Endometrium (tissue), 2 donors: Measurements from ENCODE around the gene WDFY2.

Experiments used
- FAIRE-seq: peaks from 2 replicates; lab custom pipeline; 2012; peaks lifted over from hg19 to GRCh38; lab: Jason Lieb, UNC
- donor health status: control.
- donor health status: control.

The WDFY2 gene

DNA sequence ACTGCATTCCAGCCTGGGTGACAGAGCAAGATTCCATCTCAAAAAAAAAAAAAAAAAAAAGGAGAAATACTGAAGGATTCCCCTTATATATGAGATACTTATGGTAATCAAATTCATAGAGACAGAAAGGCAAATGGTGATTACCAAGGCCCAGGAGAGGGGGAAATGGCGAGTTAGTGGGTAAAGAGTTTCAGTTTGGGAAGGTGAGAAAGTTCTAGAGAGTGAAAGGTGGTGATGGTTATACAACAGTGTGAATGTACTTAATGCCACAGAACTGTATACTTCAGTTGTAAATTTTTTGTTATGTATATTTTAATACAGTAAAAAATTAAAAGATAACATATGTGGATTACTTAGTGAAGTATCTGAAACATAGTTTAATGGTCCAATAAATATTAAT, 129.5 kb downstream of the WDFY2 start:
- no peak for FAIRE-seq

DNA sequence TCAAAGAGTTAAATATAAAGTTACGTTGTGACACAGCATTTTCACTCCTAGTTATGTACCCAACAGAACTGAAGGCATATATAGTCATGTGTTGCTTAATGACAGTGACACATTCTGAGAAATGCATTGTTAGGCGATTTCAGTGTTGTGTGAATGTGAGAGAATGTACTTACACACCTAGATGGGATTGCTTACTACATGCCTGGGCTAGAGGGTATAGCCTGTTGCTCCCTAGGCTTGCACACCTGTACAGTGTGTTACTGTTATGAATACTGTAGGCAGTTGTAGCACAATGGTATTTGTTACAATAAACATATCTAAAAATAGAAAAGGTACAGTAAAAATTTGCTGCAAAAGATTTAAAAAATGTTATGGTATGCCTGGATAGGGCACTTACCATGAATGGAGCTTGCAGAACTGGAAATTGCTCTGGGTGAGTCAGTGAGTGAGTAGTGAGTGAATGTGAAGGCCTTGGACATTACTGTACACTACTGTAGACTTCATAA, 130.5 kb downstream of the WDFY2 start:
- FAIRE-seq = no peak

DNA sequence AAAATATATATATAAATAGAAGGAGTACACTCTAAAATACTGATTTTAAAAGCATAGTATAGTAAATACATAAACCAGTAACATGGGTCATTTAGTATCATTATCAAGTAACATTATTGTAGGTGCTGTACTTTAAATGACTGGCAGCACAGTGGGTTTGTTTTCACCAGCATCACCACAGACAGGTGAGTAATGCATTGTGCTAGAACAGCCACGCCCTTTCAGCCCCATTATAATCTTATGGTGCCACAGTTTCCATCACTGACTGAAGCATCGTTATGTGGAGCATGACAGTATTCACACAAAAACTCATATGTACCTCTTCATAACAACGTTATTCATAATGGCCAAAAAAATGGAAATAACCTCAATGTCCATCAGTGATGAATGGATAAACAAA, 131.4 kb downstream of the WDFY2 start:
- FAIRE-seq = no peak

DNA sequence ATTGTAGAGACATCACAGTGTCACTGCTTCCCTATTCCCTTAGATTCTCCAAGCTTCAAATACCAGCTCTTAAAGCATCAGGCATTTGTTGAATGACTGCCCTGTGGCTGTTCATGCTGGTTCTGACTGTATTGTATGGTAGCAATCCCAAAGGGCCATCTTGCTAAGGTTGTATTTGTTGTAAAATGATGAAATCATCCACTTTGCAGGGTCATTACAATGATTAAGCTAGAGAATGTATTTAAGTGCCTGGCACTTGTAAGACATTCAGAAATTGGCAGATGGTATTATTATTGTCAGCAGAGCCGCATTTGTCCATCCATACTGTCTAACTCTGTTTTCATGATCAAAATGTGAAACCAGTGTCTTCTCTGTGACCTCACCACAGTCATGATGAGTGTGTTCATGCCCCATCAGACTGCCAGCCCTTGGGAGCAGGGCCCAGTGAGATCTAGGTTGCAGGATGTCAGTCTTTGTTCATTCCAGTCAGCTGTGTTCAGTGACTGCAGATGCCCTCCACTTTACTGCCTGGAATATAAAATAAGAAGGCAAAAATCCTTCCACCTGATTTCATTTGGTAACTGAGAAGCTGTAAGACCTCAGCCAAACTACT, 133.6 kb downstream of the WDFY2 start:
- no peak for FAIRE-seq

DNA sequence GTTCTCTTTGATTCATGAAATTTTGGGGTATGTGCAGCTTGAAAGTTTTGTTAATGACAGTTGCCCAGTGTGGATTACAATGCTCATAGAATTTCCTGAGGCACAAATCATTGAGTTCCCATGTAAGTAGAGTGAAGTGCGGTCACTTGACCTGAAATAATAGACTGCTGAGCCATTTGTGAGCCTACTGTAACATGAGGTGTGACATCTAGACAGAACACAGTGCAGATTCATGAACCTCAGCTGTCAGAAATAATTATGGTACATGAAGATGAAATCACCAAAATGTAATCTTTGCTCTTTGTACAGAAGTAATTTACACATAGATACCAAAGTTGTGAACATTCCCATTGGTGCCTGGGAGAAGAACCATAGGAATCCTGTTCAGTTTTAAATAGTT, 135.1 kb downstream of the WDFY2 start:
- no peak for FAIRE-seq

DNA sequence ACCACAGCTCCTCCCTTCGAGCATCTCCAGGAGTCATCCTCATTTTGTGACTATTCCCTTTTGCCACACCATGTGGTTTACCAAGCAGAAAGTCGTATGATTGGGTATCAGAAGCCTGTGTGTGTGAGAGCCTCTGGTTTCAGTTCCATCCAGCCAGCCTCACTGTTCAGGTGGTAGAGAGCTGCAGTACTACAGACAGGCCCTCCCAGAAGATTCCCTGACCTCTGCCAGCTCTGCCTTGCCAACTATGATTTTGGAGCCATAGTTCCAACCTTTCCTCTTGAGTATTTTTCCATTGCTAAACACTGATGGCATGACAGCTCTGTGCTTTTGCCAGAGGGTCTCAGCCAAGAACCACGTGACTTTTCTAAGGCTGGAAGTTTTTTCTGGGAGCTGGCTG, 137.2 kb downstream of the WDFY2 start:
- FAIRE-seq = no peak

DNA sequence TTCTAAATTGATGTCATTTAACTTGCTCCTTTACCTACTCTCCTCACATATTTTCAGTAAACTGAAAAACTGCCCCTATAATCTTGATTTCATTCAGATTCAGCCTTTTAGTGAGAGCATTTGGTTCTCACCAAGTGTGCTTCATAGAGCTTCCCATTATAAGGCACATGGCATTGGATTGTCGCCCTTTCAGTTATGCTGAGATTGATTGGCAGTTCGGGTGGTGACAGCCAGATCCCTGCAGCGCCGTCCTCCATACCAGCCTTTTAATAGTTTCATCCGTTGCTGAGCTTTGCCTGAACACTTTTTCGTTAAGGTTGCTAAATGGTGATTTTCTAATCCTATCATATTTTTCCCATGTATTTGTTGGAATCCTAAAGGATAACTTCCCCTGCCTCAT, 139.3 kb downstream of the WDFY2 start:
- FAIRE-seq = no peak

DNA sequence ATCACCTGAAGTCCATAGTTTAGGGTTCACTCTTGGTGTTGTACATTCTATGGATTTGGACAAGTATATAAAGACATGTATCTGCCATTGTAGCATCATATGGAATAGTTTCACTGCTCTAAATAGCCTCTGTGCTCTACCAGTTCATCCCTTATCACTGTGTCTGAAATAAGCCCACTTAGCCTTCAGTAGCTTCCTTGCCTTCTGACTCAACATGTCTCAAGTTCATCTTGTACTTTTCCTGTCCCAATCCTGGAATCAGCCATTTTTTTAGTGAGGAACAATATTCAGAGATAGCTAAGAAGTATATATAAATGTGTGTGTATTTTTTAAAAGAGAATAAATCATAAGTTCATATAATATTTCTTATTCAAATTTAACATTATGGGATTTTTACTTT, 140.5 kb downstream of the WDFY2 start:
- FAIRE-seq = no peak

DNA sequence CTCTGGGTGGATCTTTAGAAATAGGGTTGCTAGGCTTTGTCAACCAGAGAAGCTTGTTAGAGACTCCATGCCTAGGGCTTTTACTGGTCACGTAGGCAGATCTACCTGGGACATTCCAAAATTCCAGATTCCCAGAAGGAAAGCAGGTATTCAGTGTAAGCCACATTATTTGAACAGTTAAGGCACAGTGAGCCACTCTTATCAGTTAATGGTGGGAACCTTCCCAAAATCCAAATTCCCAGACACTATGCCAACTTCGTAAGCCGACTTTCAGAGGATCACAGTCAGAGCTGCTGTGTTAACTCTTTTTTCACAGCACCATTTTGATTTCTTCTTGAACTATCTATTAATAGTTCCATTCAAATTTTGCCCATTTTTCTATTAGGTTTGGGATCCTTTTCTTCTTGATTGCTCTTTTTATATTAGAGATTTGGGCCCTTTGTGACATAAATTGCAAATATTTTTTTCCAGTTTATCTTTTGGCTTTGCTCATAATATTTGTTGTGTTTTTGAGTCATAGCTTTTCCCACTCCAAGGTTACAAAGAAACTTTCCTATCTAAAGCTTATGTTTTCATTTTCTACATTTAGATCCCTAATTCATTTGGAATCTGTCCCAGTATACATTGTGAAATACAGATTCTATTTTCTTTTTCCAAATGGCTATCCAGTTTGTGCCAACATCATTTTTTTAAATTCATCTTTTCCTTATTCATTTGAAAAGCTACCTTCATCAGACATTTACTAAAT, 142.4 kb downstream of the WDFY2 start:
- no peak for FAIRE-seq

DNA sequence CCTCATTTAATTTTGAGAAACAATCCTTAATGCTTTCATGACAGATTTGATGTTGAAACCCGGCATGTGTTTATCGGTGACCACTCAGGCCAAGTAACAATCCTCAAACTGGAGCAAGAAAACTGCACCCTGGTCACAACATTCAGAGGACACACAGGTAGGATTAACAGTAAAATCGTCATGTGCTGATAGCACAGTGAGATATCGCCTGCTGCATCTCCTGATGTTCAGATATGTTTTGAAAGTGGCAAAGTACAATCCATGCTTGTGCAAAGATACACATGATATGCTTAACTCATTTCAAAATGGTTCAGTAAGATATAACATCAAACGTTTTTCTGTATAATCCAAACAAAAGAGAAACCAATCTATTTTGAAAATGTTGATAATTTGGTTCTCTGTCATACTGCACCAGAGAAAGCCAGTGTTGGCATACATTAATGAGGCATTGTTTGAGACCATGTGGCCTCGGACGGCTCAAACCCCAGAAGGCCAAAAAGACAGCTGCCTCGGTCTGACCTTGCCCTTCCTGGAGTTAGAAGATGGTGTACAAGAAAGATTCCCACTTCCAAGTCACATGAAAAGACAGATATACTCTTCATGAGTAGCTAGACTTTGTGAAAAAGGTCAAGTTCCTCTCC, 143.5 kb downstream of the WDFY2 start:
- FAIRE-seq = no peak

DNA sequence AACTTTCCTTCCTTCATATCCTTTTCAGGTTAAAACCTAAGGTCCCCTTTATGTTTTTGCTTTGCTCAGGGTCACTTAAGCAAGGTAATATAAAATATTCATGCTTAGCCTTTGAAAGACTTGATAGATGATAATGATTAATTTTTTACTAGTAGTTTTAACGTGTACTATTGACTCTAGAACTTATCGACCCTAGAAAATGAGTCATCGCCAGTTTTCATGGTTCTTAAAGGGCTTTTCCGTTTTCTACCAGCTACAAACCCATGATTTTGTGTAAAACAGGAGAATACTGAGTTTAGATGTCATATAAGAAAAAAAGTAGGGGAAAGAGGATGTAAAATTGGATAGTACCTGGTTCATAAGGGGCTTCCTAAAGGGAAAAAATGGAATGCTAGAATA, 144.0 kb downstream of the WDFY2 start:
- no peak for FAIRE-seq

DNA sequence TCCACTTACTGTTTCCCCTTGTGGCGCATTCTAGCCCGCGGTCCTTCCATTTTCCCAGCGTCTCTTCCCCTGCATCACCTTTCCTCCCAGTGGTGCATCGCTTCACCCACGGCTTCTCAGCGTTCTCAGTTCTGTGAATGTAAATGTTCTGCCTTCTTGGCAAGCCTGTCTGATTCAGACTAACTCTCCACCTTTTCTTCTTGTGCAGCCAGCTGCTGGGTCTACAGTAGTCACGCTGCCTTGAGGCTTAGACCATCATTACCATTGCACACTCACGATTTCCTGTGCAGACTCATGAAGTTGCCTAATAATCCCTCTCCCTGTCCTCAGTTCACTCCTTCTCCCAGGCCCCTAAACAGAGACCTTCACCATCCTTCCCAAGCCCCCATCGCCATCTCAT, 144.7 kb downstream of the WDFY2 start:
- no peak for FAIRE-seq

DNA sequence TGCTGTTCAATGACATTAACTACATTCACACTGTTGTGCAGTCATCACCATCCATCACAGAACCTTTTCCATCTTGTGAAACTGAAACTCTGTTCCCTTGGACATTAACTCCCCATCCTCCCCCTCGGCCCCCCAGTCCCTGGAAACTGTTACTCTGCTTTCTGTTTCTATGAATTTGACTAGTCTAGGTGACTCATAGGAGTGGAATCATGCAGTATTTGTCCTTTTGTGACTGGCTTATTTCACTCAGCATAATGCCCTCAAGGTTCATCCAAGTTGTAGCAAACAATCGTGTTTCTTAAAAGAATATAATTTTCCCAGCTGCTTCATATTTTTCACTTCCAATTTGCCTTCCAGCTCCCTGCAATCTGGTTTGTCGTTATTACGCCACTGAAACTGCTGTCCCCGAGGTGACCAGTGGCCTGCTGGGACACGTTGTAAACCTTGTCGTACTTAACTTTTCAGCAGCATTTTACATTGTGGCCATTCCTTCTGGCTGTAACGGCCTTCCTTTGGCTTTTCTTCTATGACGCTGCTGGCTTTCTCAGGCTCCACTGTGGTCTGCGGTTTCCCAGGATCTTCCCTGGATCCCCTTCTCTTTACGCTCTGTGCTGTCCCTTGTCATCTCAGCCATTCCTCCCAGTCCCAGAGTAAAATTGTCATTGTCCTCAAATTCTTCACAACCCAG, 145.7 kb downstream of the WDFY2 start:
- FAIRE-seq = peak; percentile 63

DNA sequence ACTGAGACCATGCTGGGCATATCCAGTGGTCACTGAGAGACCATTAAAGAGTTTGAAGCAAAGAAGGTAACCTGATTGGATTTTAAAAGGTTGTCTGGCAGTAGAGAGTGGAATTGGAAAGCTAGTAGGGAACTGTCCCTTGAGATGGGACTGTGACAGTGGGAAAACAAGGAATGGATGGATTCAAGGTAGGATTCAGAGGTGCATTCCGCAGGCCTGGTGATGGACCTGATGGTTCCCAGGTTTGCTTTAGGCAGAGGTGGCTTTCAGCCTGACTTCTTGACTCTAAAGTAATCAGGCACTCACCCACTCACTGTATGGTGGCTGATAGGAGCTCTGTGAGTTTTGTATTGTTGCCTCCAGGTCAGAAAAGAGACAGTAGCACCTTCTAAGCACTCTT, 146.7 kb downstream of the WDFY2 start:
- no peak for FAIRE-seq

DNA sequence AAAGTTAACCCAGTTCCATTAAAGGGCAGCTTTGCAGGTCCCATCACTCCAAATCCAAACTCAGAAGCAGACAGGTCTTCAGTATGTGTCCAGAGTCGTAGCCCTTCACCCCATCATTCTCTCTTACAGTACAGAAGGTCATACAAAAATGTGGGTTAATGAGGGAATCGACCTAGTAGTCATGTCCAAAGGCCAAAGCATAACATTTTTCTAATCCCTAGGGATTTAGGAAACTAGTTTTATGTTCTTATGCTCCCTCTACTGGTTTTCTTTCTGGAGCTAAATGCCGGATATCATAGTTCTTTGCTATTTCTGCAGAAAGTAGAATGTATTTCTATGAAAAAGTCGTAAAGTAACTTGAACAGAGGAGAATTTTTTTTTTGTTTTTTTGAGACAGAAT, 147.5 kb downstream of the WDFY2 start:
- FAIRE-seq = peak; percentile 90

DNA sequence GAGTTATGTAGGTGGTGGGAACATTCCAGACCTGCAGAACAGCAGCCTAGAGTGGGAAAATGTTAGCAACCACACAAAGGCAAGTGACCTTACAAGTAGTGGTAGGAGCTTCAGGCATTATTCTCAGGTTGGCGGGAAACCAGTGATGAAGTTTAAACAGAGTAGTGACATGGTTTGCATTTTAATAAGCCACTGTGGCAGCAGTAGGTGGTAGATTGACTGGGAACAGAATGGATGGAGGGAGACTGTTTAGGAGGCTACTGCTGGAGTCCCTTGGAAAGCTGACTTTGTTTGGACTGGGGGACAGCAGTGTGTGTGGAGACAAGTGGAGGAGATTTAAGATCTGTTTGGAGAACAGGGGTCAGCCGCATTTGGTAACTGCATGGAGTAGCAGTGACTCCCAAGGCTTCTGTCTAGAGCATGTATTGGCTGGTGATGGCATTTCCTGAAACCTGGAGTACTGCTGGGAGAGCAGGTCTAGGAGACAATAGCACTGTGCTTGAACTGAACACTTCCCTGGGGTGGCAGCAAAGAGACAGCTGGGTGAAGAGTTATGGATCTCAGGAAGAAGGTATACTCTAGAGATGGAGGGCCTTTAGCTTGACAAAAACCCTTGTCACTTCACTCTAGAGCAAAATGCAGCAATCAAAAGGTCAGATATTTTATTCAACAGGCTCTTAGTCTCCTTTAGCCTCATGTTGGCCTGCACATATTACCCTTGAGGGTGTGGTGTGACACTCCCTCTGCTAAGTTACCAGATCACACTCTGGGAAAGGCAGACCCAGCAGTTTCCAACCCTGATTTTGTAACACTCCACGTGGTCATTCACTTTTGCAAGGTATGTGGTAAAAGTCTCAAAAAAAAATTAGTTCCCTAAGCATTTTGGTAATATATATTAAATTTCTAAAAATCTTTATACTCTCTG, 149.4 kb downstream of the WDFY2 start:
- no peak for FAIRE-seq

DNA sequence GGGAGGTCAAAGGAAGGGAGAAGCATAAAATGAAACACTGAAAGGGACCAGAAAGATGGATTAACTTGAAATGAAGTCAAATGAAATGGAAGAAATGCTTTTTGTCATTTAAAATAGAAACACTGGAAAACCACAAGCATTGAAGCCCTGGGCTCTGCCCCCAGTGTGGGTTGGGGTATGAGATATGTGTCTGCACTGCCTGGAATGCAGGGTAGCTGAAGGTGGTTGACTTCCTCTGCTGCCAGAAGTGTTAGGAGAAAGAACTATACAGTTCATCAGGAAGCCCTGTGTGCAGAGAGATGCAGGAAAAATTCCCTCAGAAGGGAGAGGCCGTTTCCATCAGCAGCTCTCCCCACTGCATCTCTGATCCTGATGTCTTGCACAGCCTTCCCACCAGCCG, 150.5 kb downstream of the WDFY2 start:
- FAIRE-seq = no peak

DNA sequence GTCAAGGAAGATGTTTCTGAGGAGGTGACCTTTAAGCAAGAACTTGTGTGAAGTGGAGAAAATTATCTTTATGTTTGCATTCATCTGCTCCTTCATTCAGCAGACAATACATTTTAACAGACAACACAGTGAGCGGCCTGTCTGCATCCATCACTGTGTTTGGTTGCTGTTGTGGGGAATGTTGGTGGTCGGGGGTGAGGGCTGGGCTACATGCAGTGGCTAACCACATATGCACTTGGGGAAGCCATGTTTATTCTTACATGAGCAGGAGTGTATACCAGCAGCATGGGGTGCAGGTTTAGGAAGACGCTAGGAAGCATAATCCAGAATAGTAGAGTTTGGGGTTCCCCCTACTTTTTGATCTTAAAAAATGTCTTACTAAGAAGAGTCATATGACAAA, 153.3 kb downstream of the WDFY2 start:
- FAIRE-seq = no peak

DNA sequence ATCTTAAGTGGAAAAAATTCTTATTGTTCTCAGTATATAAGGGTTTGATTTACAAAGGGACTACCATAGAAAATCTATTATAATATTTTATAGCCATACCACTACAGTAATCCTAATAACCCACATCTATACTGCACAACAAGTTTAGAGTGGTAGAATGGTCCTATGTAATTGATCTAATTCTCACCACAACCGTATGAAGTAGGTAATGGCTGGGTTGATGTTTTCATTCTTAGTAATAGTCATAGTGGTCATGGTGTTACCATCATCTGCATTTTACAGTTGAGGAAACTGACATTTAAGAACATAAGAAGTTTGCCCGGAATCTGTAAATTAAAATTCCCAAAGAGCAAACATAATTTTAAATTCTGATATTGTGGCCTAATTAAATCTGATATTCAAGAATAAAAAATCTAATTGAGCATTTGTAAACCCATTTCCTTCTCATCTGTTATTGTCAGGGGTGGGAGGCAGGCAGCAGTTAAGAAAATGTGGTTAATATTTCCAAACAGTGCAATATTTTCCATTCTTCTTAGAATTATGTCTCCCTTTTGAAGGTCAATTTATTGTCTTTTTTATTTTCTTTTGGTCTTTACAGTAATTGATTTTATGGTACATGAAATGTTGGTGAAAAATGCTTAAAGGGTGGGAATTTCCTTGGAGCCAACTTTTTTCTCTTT, 154.1 kb downstream of the WDFY2 start:
- no peak for FAIRE-seq

DNA sequence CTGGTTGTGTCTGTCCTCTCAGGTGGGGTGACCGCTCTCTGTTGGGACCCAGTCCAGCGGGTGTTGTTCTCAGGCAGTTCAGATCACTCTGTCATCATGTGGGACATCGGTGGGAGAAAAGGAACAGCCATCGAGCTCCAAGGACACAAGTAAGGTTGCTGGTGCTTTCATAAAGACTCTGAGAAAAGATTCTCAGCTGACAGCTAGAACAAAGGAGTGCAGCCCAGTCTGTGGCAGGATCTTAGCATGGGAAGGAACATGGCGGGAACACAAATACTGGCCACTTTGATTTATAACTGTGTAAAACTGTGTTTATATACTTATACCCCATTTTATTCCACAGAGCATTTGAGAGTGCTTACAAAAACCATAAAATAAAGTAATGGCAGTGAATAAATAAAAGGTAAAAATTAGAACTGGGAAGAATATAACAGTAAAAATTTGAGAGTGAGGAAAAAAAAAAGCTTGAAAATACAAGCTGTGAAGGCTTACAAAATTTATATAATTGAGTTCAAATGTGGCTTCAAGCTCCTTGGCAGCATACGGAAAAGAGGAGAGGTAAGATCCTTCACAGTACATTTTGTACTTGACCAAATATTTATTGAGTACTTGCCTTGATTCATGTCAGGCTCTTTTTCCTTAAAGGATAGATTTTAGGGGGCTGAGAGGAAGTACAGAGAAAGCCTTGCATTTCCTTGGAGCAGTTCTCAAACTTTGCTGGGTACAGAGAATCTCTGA, 154.9 kb downstream of the WDFY2 start:
- no peak for FAIRE-seq

DNA sequence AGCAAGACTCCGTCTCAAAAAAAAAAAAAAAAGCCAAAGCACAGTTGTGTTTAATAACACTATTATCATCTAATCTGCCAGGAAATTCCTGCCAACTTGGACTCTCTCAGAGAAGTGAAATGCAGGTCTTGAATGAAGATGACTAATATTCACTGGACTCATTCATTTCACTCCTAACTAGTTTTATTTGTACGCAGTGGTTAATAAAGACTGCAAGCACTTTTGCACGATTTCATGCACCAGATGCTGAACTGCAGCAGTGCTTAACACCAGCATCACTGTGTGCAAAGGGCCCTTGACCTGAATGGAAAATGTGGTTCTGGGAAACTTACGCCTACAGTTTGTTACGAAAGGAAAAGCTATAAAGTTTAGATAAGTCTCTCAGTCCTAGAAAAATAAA, 156.4 kb downstream of the WDFY2 start:
- FAIRE-seq = no peak
